Measurements from ENCODE around the gene CTBP2.

The CTBP2 gene

GRCh38 chr10:125142946-125143345 lies 17.4 kb downstream of the CTBP2 start:
- TF ChIP-seq TEAD4 (IDR thresholded peaks at IDR 0.05) (no peak), TAF1 (IDR thresholded peaks at IDR 0.05; ENCODE audit: low read depth) (no peak), CREB1 (IDR thresholded peaks at IDR 0.05; ENCODE audit: low read depth) (no peak), USF1 (IDR thresholded peaks at IDR 0.05) (no peak), EP300 (IDR thresholded peaks at IDR 0.05; ENCODE audit: borderline replicate concordance) (no peak), FOXM1 (IDR thresholded peaks at IDR 0.05; ENCODE audit: borderline replicate concordance, low read depth) (no peak), CEBPB (IDR thresholded peaks at IDR 0.05) (no peak), ZBTB7A (IDR thresholded peaks at IDR 0.05; ENCODE audit: low read depth) (no peak), RAD21 (IDR thresholded peaks at IDR 0.05; ENCODE audit: low read depth) (no peak), YY1 (IDR thresholded peaks at IDR 0.05; ENCODE audit: low read depth) (no peak), NFIC (IDR thresholded peaks at IDR 0.05) (no peak), EGR1 (IDR thresholded peaks at IDR 0.05) (no peak), TCF12 (IDR thresholded peaks at IDR 0.05; ENCODE audit: low read depth) (no peak)
- TF ChIP-seq, protein P1, sequence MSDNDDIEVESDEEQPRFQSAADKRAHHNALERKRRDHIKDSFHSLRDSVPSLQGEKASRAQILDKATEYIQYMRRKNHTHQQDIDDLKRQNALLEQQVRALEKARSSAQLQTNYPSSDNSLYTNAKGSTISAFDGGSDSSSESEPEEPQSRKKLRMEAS (IDR thresholded peaks at IDR 0.05) = no peak
- TF ChIP-seq, protein P2, sequence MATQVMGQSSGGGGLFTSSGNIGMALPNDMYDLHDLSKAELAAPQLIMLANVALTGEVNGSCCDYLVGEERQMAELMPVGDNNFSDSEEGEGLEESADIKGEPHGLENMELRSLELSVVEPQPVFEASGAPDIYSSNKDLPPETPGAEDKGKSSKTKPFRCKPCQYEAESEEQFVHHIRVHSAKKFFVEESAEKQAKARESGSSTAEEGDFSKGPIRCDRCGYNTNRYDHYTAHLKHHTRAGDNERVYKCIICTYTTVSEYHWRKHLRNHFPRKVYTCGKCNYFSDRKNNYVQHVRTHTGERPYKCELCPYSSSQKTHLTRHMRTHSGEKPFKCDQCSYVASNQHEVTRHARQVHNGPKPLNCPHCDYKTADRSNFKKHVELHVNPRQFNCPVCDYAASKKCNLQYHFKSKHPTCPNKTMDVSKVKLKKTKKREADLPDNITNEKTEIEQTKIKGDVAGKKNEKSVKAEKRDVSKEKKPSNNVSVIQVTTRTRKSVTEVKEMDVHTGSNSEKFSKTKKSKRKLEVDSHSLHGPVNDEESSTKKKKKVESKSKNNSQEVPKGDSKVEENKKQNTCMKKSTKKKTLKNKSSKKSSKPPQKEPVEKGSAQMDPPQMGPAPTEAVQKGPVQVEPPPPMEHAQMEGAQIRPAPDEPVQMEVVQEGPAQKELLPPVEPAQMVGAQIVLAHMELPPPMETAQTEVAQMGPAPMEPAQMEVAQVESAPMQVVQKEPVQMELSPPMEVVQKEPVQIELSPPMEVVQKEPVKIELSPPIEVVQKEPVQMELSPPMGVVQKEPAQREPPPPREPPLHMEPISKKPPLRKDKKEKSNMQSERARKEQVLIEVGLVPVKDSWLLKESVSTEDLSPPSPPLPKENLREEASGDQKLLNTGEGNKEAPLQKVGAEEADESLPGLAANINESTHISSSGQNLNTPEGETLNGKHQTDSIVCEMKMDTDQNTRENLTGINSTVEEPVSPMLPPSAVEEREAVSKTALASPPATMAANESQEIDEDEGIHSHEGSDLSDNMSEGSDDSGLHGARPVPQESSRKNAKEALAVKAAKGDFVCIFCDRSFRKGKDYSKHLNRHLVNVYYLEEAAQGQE (IDR thresholded peaks at IDR 0.05; ENCODE audit: low read depth) = no peak

GRCh38 chr10:125141860-125142484 lies 18.4 kb downstream of the CTBP2 start:
- TF ChIP-seq CREB1 (IDR thresholded peaks at IDR 0.05; ENCODE audit: low read depth) = no peak

DNA sequence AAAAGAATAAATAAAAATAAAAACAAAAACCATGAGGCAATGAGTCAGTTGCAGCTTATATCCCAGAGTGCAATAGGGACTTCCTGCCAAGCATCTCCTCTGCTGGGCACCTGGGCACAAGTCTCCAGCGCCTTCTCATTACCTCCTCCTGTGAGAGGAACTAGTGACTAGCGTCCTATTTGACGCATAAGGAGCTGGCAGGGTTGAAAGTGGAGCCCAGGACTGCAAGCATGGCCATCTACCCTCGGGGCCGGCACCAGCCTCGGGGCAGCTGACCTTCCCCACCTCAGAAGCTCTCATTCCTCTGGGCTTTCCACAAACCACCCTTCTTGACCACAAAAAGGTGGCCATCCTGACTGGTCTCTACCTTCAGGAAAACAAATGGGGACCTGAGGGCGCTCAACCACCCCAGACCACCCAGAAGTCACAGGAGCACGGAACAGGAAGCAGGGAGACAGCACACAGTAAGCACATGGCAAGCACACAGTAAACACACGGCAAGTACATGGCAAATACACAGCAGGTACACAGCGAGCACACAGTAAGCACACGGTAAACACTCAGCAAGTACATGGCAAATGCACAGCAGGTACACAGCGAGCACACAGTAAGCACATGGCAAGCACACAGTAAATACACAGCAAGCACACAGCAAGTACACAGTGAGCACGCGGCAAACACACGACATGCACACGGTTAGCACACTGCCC lies 19.1 kb downstream of the CTBP2 start:
- TF ChIP-seq TAF1 (IDR thresholded peaks at IDR 0.05; ENCODE audit: low read depth) (no peak), NFIC (IDR thresholded peaks at IDR 0.05) (no peak), YY1 (IDR thresholded peaks at IDR 0.05; ENCODE audit: low read depth) (no peak), EP300 (IDR thresholded peaks at IDR 0.05; ENCODE audit: borderline replicate concordance) (no peak), ZBTB7A (IDR thresholded peaks at IDR 0.05; ENCODE audit: low read depth) (no peak), TCF12 (IDR thresholded peaks at IDR 0.05; ENCODE audit: low read depth) (no peak), CEBPB (IDR thresholded peaks at IDR 0.05) (no peak), RAD21 (IDR thresholded peaks at IDR 0.05; ENCODE audit: low read depth) (no peak), EGR1 (IDR thresholded peaks at IDR 0.05) (no peak), USF1 (IDR thresholded peaks at IDR 0.05) (no peak)
- TF ChIP-seq, protein P1 (IDR thresholded peaks at IDR 0.05) = no peak
- TF ChIP-seq, protein P2 (IDR thresholded peaks at IDR 0.05; ENCODE audit: low read depth) = no peak

GRCh38 chr10:125140151-125140550 lies 20.2 kb downstream of the CTBP2 start:
- TF ChIP-seq CEBPB (IDR thresholded peaks at IDR 0.05) (no peak), TAF1 (IDR thresholded peaks at IDR 0.05; ENCODE audit: low read depth) (no peak), TCF12 (IDR thresholded peaks at IDR 0.05; ENCODE audit: low read depth) (no peak), FOXM1 (IDR thresholded peaks at IDR 0.05; ENCODE audit: borderline replicate concordance, low read depth) (no peak), TEAD4 (IDR thresholded peaks at IDR 0.05) (no peak), CREB1 (IDR thresholded peaks at IDR 0.05; ENCODE audit: low read depth) (no peak), YY1 (IDR thresholded peaks at IDR 0.05; ENCODE audit: low read depth) (no peak), NFIC (IDR thresholded peaks at IDR 0.05) (no peak), EGR1 (IDR thresholded peaks at IDR 0.05) (no peak)
- TF ChIP-seq, protein P2 (IDR thresholded peaks at IDR 0.05; ENCODE audit: low read depth) = no peak
- TF ChIP-seq, protein P1 (IDR thresholded peaks at IDR 0.05) = no peak

Data from Ishikawa (cell line).